GM18526 (cell line): Measurements from ENCODE around the gene TRH.

Experiments
- POLR2A ChIP-seq: IDR thresholded peaks from 3 replicates; pipeline ENCODE4 v1.6.1; 2011; ENCODE audit not compliant: insufficient read length; ENCODE audit errors: extremely low read depth

The TRH gene

GRCh38 chr3:129954514-129954913, 20.0 kb upstream of the TRH start:
- TF ChIP-seq POLR2A, result no peak

- TF ChIP-seq POLR2A, result no peak
These were observed 17.6 kb upstream of the TRH start for GRCh38 chr3:129956936-129957335.

- no peak for TF ChIP-seq POLR2A
These were observed 15.8 kb upstream of the TRH start for GRCh38 chr3:129958755-129959154.

GRCh38 chr3:129961141-129961541, 13.4 kb upstream of the TRH start:
- TF ChIP-seq POLR2A, result no peak

- no peak for TF ChIP-seq POLR2A
These were observed 11.9 kb upstream of the TRH start for GRCh38 chr3:129962600-129962999.

GRCh38 chr3:129965937-129966336, 8.6 kb upstream of the TRH start:
- TF ChIP-seq POLR2A, result no peak

GRCh38 chr3:129966876-129967275, 7.6 kb upstream of the TRH start:
- no peak for TF ChIP-seq POLR2A

GRCh38 chr3:129967761-129968160, 6.8 kb upstream of the TRH start:
- no peak for TF ChIP-seq POLR2A

GRCh38 chr3:129971351-129972052, 3.0 kb upstream of the TRH start:
- no peak for TF ChIP-seq POLR2A

GRCh38 chr3:129972301-129972700, 2.2 kb upstream of the TRH start:
- TF ChIP-seq POLR2A, result no peak

- no peak for TF ChIP-seq POLR2A
These were observed 512 bp upstream of the TRH start for GRCh38 chr3:129973853-129974563.

GRCh38 chr3:129974833-129975704, 549 bp downstream of the TRH start:
- no peak for TF ChIP-seq POLR2A

GRCh38 chr3:129975705-129976048, 1.2 kb downstream of the TRH start:
- TF ChIP-seq POLR2A, result no peak

- TF ChIP-seq POLR2A, result no peak
These were observed 1.8 kb downstream of the TRH start for GRCh38 chr3:129976286-129976685.

GRCh38 chr3:129978123-129978522, 3.6 kb downstream of the TRH start:
- TF ChIP-seq POLR2A, result no peak

GRCh38 chr3:129979905-129980304, 5.4 kb downstream of the TRH start:
- TF ChIP-seq POLR2A, result no peak
